ENCODE data around the gene TOR1B. TPM values are rescaled to one million over a fixed set of nuclear protein-coding genes. Genes with fewer than 3 reads are reported as not detected.

The TOR1B gene
- polyA plus RNA-seq, 1 of the 3 experiments (the other 2 are of a cell fraction), result 37.4 TPM

DNA sequence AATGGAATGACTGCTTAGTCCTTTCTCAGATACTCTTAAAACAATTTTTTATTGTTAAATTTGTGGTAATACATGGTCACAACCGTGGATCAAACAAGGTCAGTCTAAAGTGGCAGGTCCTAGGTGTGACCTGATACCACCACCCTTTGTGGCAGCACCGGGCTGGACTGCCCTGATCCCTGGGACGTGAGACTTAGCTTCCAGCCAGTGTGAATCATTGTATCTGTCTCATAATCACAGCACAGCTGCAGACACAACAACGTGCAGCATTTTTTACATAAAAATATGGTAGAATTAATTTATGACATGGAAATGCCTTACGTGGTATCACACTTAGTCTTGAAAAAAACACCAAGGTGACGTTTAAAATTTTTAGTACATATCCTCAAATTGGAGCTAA is 7.8 kb downstream of the TOR1B start (continued):
- TF ChIP-seq RXRA (IDR thresholded peaks at IDR 0.05; ENCODE audit: borderline replicate concordance, low read depth), result no peak
- TF ChIP-seq, protein P1, sequence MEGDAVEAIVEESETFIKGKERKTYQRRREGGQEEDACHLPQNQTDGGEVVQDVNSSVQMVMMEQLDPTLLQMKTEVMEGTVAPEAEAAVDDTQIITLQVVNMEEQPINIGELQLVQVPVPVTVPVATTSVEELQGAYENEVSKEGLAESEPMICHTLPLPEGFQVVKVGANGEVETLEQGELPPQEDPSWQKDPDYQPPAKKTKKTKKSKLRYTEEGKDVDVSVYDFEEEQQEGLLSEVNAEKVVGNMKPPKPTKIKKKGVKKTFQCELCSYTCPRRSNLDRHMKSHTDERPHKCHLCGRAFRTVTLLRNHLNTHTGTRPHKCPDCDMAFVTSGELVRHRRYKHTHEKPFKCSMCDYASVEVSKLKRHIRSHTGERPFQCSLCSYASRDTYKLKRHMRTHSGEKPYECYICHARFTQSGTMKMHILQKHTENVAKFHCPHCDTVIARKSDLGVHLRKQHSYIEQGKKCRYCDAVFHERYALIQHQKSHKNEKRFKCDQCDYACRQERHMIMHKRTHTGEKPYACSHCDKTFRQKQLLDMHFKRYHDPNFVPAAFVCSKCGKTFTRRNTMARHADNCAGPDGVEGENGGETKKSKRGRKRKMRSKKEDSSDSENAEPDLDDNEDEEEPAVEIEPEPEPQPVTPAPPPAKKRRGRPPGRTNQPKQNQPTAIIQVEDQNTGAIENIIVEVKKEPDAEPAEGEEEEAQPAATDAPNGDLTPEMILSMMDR (IDR thresholded peaks at IDR 0.05), result no peak
- no peak for TF ChIP-seq TEAD4 (IDR thresholded peaks at IDR 0.05; ENCODE audit: borderline replicate concordance, insufficient read depth)
- TF ChIP-seq MEF2A (IDR thresholded peaks at IDR 0.05; ENCODE audit: borderline replicate concordance, low read depth), result no peak
- TF ChIP-seq FOSL2 (IDR thresholded peaks at IDR 0.05; ENCODE audit: borderline replicate concordance, low read depth), result no peak
- TF ChIP-seq RCOR1 (IDR thresholded peaks at IDR 0.05; ENCODE audit: low read length), result no peak
- TF ChIP-seq GATA2 (CRISPR knock-in tag; IDR thresholded peaks at IDR 0.05), result no peak
- no peak for TF ChIP-seq RAD21 (IDR thresholded peaks at IDR 0.05; ENCODE audit: low read length)
- TF ChIP-seq FOXM1 (IDR thresholded peaks at IDR 0.05; ENCODE audit: low read depth), result no peak
- no peak for TF ChIP-seq NRF1 (IDR thresholded peaks at IDR 0.05; ENCODE audit: low read depth, low read length)
- no peak for TF ChIP-seq NFIC (IDR thresholded peaks at IDR 0.05; ENCODE audit: borderline replicate concordance)

DNA sequence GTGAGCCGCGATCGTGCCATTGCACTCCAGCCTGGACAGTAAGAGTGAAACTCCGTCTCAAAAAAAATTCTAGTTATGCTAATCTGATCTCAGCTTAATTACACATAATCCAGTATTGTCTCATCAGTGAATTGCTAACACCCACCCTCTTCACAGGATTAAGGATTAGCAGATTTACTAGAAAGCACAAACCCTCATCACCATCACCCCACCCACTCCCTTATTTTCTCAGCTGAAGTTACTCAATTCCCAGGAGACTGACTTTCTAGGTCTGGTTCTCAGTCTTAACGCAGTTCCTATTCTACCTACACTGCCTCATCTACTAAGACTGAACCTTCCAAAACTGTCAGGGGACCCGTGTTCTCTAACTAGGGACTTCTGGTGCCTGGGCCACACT is 9.0 kb downstream of the TOR1B start:
- Histone ChIP-seq H2AFZ (ENCODE audit: low read depth) (no peak overlapping the region), H3K4me1 (ENCODE audit: control insufficient read depth in 1 of 2, insufficient read depth in 2 of 2, low read depth in 1 of 2, low read length in 1 of 2) (no peaks in the 10 kb centered on the region; a peak in 1 of 4 replicates), H3K9me3 (no peaks in the 10 kb centered on the region), H3K27me3 (ENCODE audit: insufficient read depth) (no peaks in the 10 kb centered on the region), H3K9ac (no peak overlapping the region), H3K4me2 (no peak overlapping the region), H3F3A (replicated peaks; ENCODE audit: insufficient read depth) (peaks cover 18% of the 10 kb centered on the region), H3K4me3 (ENCODE audit: low read depth in 2 of 2, low read length in 1 of 2) (no peak overlapping the region), H3K27ac (ENCODE audit: low read depth in 2 of 2, low read length in 1 of 2) (no peak overlapping the region; a peak in 1 of 4 replicates), H3K79me2 (ENCODE audit: insufficient read depth) (peaks cover 4% of the 10 kb centered on the region; the same call in 1 of the 2 replicates), H4K20me1 (ENCODE audit: insufficient read depth) (no peaks in the 10 kb centered on the region), H3K36me3 (replicated peaks in 1 of 2; ENCODE audit: control insufficient read depth in 1 of 2, insufficient read depth in 2 of 2, low read length in 1 of 2) (peaks cover 10 to 64% of the 10 kb centered on the region in 2 experiments), H3K9me2 (no peaks in the 10 kb centered on the region)
- DNase-seq, result no peak
- ChIA-PET POLR2A (no interaction called here), CTCF (interaction anchor here (0.8 to 3.8 kb wide), 2 partner anchors 21 to 74 kb away, joined by 3 to 12 read pairs; no protein-coding TSS in a partner anchor)
- no peak for TF ChIP-seq GABPA (IDR thresholded peaks at IDR 0.05; ENCODE audit: low read depth)
- no peak for TF ChIP-seq RAD21 (IDR thresholded peaks at IDR 0.05; ENCODE audit: low read length)
- TF ChIP-seq FOSL2 (IDR thresholded peaks at IDR 0.05; ENCODE audit: borderline replicate concordance, low read depth), result no peak
- TF ChIP-seq, protein P2, sequence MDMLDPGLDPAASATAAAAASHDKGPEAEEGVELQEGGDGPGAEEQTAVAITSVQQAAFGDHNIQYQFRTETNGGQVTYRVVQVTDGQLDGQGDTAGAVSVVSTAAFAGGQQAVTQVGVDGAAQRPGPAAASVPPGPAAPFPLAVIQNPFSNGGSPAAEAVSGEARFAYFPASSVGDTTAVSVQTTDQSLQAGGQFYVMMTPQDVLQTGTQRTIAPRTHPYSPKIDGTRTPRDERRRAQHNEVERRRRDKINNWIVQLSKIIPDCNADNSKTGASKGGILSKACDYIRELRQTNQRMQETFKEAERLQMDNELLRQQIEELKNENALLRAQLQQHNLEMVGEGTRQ (IDR thresholded peaks at IDR 0.05; ENCODE audit: borderline replicate concordance, low read depth, low read length), result no peak
- TF ChIP-seq, protein P3, sequence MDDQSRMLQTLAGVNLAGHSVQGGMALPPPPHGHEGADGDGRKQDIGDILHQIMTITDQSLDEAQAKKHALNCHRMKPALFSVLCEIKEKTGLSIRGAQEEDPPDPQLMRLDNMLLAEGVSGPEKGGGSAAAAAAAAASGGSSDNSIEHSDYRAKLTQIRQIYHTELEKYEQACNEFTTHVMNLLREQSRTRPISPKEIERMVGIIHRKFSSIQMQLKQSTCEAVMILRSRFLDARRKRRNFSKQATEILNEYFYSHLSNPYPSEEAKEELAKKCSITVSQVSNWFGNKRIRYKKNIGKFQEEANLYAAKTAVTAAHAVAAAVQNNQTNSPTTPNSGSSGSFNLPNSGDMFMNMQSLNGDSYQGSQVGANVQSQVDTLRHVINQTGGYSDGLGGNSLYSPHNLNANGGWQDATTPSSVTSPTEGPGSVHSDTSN (IDR thresholded peaks at IDR 0.05), result no peak
- TF ChIP-seq, protein P4, sequence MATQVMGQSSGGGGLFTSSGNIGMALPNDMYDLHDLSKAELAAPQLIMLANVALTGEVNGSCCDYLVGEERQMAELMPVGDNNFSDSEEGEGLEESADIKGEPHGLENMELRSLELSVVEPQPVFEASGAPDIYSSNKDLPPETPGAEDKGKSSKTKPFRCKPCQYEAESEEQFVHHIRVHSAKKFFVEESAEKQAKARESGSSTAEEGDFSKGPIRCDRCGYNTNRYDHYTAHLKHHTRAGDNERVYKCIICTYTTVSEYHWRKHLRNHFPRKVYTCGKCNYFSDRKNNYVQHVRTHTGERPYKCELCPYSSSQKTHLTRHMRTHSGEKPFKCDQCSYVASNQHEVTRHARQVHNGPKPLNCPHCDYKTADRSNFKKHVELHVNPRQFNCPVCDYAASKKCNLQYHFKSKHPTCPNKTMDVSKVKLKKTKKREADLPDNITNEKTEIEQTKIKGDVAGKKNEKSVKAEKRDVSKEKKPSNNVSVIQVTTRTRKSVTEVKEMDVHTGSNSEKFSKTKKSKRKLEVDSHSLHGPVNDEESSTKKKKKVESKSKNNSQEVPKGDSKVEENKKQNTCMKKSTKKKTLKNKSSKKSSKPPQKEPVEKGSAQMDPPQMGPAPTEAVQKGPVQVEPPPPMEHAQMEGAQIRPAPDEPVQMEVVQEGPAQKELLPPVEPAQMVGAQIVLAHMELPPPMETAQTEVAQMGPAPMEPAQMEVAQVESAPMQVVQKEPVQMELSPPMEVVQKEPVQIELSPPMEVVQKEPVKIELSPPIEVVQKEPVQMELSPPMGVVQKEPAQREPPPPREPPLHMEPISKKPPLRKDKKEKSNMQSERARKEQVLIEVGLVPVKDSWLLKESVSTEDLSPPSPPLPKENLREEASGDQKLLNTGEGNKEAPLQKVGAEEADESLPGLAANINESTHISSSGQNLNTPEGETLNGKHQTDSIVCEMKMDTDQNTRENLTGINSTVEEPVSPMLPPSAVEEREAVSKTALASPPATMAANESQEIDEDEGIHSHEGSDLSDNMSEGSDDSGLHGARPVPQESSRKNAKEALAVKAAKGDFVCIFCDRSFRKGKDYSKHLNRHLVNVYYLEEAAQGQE (IDR thresholded peaks at IDR 0.05; ENCODE audit: low read depth, low read length), result no peak
- no peak for TF ChIP-seq SMC3 (IDR thresholded peaks at IDR 0.05; ENCODE audit: low read depth, low read length)
- 94% methylated on average over 6 of the region's 6 CpGs for WGBS (ENCODE audit: low lambda C conversion rate)
